GM19099 (cell line): ENCODE measurements around the gene OSCP1.

Source experiments
- POLR2A ChIP-seq: IDR thresholded peaks from 3 replicates; pipeline ENCODE4 v1.6.1; 2011; ENCODE audit warnings: low read depth; ENCODE audit not compliant: insufficient read length; ENCODE audit errors: extremely low read depth

Gene OSCP1

GRCh38 chr1:36476945-36477344 lies 26.7 kb upstream of the OSCP1 start:
- TF ChIP-seq POLR2A: no peak

- no peak for TF ChIP-seq POLR2A
Measured at GRCh38 chr1:36475910-36476604, 25.8 kb upstream of the OSCP1 start.

GRCh38 chr1:36475341-36475740 lies 25.1 kb upstream of the OSCP1 start:
- no peak for TF ChIP-seq POLR2A

- no peak for TF ChIP-seq POLR2A
Measured at GRCh38 chr1:36472656-36473055, 22.4 kb upstream of the OSCP1 start.

DNA sequence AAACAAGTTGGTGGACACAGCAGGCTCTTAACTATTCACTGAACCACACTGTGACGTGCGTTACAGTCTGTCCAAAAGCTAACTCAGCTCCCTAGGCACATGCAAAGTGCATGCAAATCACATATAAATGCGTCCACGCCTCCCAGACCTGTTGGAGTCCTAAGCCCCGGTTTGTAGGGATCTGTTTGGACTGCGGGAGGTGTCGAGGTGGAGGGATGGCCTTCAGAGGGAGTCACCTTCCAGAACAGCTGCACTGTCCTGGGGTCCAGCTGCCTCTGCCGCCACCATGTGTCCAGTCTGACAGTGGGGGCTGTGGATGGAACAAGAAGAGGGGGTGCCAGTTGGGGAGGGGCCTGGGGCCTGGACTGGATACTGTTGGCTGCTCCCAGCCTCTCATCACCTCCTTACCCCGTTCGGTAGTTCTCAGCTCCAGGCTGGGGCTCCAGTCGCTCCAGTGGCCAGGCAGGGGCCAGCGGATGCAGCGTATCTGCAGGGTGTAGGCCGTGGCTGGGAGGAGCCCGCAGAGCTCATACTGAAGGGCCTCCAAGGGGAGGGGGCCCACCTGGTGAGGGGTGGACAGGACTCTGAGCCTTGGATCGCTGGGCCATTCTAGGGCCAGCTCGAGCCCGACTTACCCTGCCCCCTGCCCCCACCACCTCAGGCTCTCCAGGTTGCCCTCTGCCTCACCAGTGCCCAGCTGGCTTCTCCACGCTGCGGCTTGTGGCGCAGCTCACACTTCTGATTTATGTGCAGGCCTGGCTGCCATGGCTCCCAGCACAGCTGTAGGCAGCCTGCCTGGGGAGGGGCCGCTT lies 21.8 kb upstream of the OSCP1 start:
- no peak for TF ChIP-seq POLR2A

- TF ChIP-seq POLR2A: no peak
Measured at GRCh38 chr1:36469163-36469562, 18.9 kb upstream of the OSCP1 start.

DNA sequence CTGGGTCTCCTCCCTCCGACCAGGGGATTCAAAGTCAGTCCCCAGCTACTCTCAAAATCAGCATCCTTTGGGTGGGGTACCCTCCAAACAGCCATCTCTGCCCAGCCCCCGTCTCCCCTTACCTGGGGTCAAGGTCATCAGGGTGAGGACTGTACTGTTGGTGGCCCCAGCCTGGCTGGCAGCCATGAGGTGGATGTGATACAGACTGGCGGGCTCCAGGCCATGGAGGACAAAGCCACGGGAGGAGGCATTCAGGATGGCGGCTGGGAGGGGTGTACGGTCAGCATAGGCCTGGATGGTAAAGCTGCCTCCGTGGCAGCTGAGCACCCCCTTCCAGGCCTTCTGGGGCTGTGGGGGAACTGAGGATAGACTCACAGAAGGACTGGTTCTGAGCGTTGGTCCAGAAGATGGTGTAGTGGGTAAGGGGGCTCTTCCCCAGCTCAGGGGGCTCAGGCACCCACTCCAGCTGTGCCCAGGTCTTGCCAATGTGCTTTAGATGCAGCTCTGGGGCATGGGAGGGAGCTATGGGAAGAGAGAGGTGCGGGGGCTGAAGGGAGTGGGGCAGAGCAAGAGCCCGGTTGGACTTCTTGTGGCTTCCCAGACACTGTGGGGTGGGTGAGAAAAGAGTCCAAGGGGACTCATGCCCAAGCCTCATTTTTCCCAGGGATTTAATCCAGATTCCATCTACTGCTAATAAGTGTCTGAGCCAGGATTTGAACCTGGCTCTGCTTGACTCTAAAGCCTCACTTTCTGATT lies 17.6 kb upstream of the OSCP1 start:
- TF ChIP-seq POLR2A: no peak

DNA sequence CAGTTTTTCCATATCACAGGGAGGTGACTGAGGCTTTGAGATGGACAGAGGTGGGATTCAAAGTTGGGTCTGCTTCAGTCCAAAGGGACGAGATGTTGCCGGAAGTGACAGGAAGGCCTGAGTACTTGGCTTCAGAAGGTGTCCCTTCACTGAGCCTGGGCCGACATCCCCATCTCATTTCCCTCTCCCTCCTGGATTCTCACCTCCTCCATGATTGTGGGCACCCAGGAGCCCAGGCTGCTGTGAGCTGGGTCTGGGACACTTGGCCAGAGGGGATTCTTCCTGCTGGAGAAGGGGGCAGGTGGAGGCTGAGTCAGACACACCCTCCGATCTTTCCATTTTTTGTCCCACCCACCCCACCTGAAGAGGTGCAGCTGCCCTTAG lies 16.8 kb upstream of the OSCP1 start:
- no peak for TF ChIP-seq POLR2A

- no peak for TF ChIP-seq POLR2A
Measured at GRCh38 chr1:36466370-36467026, 16.2 kb upstream of the OSCP1 start.

- no peak for TF ChIP-seq POLR2A
Measured at GRCh38 chr1:36465731-36466369, 15.6 kb upstream of the OSCP1 start.

- no peak for TF ChIP-seq POLR2A
Measured at GRCh38 chr1:36464605-36465393, 14.5 kb upstream of the OSCP1 start.

- TF ChIP-seq POLR2A: peak; percentile 93
Measured at GRCh38 chr1:36463803-36464604, 13.8 kb upstream of the OSCP1 start, which contains the start of gene MRPS15. MRPS15 (minus strand) TSS chr1:36464384; CDS start chr1:36464275, 109 bp downstream.

DNA sequence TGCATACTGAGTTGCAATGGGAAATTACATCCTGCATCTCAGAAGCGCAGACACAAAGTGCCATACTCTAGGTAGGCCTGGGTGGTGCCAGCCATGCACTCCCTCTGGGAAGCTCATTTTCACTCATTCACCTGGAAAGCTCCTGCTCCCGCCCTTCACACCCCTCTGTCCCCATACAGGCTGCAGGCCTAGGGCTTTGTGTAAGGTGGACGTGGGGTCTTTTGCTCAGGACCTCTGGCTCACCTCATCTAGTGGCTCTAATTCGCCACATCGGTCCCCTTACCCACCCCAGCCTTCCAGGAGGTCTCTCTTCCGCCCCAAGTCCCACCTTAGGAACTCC lies 13.2 kb upstream of the OSCP1 start:
- no peak for TF ChIP-seq POLR2A
